Gastroesophageal sphincter (tissue), 3 donors: ENCODE data around the gene MYT1.

Experiments used
- CTCF ChIP-seq, 4 experiments: fragments of 200-600 bp in 2 of 4; fragments of 450-650 bp in 2 of 4; sonication (generic) in 1 of 4; IDR thresholded peaks; one replicate each; pipeline ENCODE4 v1.5.1; 2017 to 2019; ENCODE audit warnings: antibody characterized with exemption in 4 of 4, mild to moderate bottlenecking in 2 of 4, moderate library complexity in 2 of 4
- EP300 ChIP-seq: sonication (generic); formaldehyde crosslinking; IDR thresholded peaks from one replicate; pipeline ENCODE4 v1.6.1; 2017; ENCODE audit warnings: antibody characterized with exemption, mild to moderate bottlenecking
- POLR2A ChIP-seq, 2 donors: fragments of 450-650 bp; IDR thresholded peaks; one replicate each; pipeline ENCODE4 v1.6.1; 2017; ENCODE audit warnings: antibody characterized with exemption in 2 of 2, mild to moderate bottlenecking in 2 of 2, moderate library complexity in 1 of 2
- POLR2AphosphoS5 ChIP-seq: sonication (generic); formaldehyde crosslinking; IDR thresholded peaks from one replicate; pipeline ENCODE4 v1.6.1; 2017; ENCODE audit warnings: antibody characterized with exemption

GRCh38 chr20:64153861-64154589 is 10.2 kb upstream of the MYT1 start:
- TF ChIP-seq CTCF (IDR thresholded peaks at IDR 0.05) (no peak), POLR2A (IDR thresholded peaks at IDR 0.05) (no peak), EP300 (no peak), POLR2AphosphoS5 (no peak)
